IMR-90 (cell line): ENCODE results near the gene RHBDF2. TPM values are rescaled to one million over a fixed set of nuclear protein-coding genes. Genes with fewer than 3 reads are reported as not detected.
A peak's percentile ranks its signal among the peaks of the same experiment; 100 is the strongest.

Source experiments
- ATAC-seq: fragments of 200-7000 bp; cut with Tn5 transposase; 2 replicates; pipeline ENCODE4 v1.9.1; 2020; ENCODE audit warnings: low read depth, mild to moderate bottlenecking, moderate library complexity
- BruUV-seq: library from RNA; stranded (reverse); fragments of 400-500 nt; replicated peaks from 2 replicates; lab custom pipeline; 2021; lab: Mats Ljungman, UMichigan
- CTCF ChIA-PET: fragments of 300-600 bp; formaldehyde crosslinking; extraction: SDS; loops from one replicate; lab custom pipeline; 2021; ENCODE audit warnings: antibody characterized with exemption; lab: Yijun Ruan, JAX
- POLR2A ChIA-PET: fragments of 300-600 bp; sonication (Branson Sonifier 250); formaldehyde crosslinking; loops from one replicate; lab custom pipeline; 2022; ENCODE audit warnings: antibody characterized with exemption; ENCODE audit not compliant: unreplicated experiment; lab: Charles Lee
- DNase-seq: peaks from one replicate; pipeline ENCODE4 v3.0.0; 2013
- H2AFZ ChIP-seq: replicated peaks from 2 replicates; pipeline ENCODE3; 2013; ENCODE audit warnings: low read length, mild to moderate bottlenecking; ENCODE audit not compliant: poor library complexity
- H2AK5ac ChIP-seq: 2 replicates; pipeline ENCODE4 v1.6.1; 2013; ENCODE audit warnings: low read depth, low read length, inconsistent platforms
- H2AK9ac ChIP-seq: replicated peaks from 2 replicates; pipeline ENCODE3; 2013; ENCODE audit warnings: mild to moderate bottlenecking, low read depth, low read length, moderate library complexity; ENCODE audit not compliant: poor library complexity
- H2BK120ac ChIP-seq: 2 replicates; pipeline ENCODE4 v1.6.1; 2013; ENCODE audit warnings: low read depth, low read length, inconsistent platforms
- H2BK15ac ChIP-seq: 3 replicates; pipeline ENCODE4 v1.6.1; 2013; ENCODE audit warnings: low read depth, low read length, inconsistent platforms
- H2BK20ac ChIP-seq: 2 replicates; pipeline ENCODE4 v1.6.1; 2013; ENCODE audit warnings: low read depth, mild to moderate bottlenecking, inconsistent platforms, low read length, moderate library complexity
- H2BK5ac ChIP-seq: 2 replicates; pipeline ENCODE4 v1.6.1; 2013; ENCODE audit warnings: mild to moderate bottlenecking, low read depth, low read length, inconsistent platforms; ENCODE audit not compliant: poor library complexity, severe bottlenecking
- H3K14ac ChIP-seq: replicated peaks from 2 replicates; pipeline ENCODE4 v1.6.1; 2013; ENCODE audit warnings: low read depth, low read length, inconsistent platforms
- H3K18ac ChIP-seq: 2 replicates; pipeline ENCODE4 v1.6.1; 2013; ENCODE audit warnings: low read depth, low read length, control low read depth
- H3K23ac ChIP-seq: 2 replicates; pipeline ENCODE4 v1.6.1; 2013; ENCODE audit warnings: low read depth, low read length, inconsistent platforms
- H3K27ac ChIP-seq: 2 replicates; pipeline ENCODE4 v1.5.1; 2013; ENCODE audit warnings: mild to moderate bottlenecking, control low read depth, low read length; ENCODE audit not compliant: insufficient read depth
- H3K27me3 ChIP-seq: 2 replicates; pipeline ENCODE4 v1.6.1; 2013; ENCODE audit warnings: low read length; ENCODE audit not compliant: control insufficient read depth, insufficient read depth
- H3K36me3 ChIP-seq: 2 replicates; pipeline ENCODE4 v1.6.1; 2013; ENCODE audit warnings: low read length, mixed read lengths; ENCODE audit not compliant: control insufficient read depth, insufficient read depth
- H3K4ac ChIP-seq: 2 replicates; pipeline ENCODE4 v1.6.1; 2013; ENCODE audit warnings: low read depth, low read length, inconsistent platforms
- H3K4me1 ChIP-seq: 2 replicates; pipeline ENCODE4 v1.6.1; 2013; ENCODE audit warnings: low read length, mixed read lengths; ENCODE audit not compliant: control insufficient read depth, insufficient read depth
- H3K4me2 ChIP-seq: 2 replicates; pipeline ENCODE4 v1.6.1; 2013; ENCODE audit warnings: low read depth, mild to moderate bottlenecking, control low read depth, low read length, moderate library complexity
- H3K4me3 ChIP-seq: 2 replicates; pipeline ENCODE4 v1.5.1; 2013; ENCODE audit warnings: low read depth, mild to moderate bottlenecking, control low read depth, low read length, moderate library complexity; ENCODE audit not compliant: insufficient read depth
- H3K56ac ChIP-seq: 2 replicates; pipeline ENCODE4 v1.6.1; 2013; ENCODE audit warnings: low read length, inconsistent platforms; ENCODE audit not compliant: insufficient read depth; ENCODE audit errors: extremely low read depth
- H3K79me1 ChIP-seq, 2 experiments: 2 replicates each; pipeline ENCODE4 v1.6.1; 2013; ENCODE audit warnings: low read length in 2 of 2, inconsistent platforms in 1 of 2, low read depth in 1 of 2
- H3K9ac ChIP-seq: 2 replicates; pipeline ENCODE4 v1.6.1; 2013; ENCODE audit warnings: low read depth, low read length, control low read depth
- H3K9me1 ChIP-seq: 2 replicates; pipeline ENCODE4 v1.6.1; 2013; ENCODE audit warnings: low read length, inconsistent platforms; ENCODE audit not compliant: insufficient read depth
- H3K9me3 ChIP-seq: 2 replicates; pipeline ENCODE4 v1.6.1; 2013; ENCODE audit warnings: low read length; ENCODE audit not compliant: control insufficient read depth, insufficient read depth
- H4K20me1 ChIP-seq: 2 replicates; pipeline ENCODE4 v1.6.1; 2013; ENCODE audit warnings: low read length, inconsistent platforms; ENCODE audit not compliant: insufficient read depth
- H4K5ac ChIP-seq: 2 replicates; pipeline ENCODE4 v1.6.1; 2013; ENCODE audit warnings: mild to moderate bottlenecking, low read depth, low read length, control low read depth
- H4K8ac ChIP-seq, 2 experiments: 2 replicates each; pipeline ENCODE4 v1.6.1; 2013; ENCODE audit warnings: low read depth in 2 of 2, low read length in 2 of 2, control low read depth in 1 of 2, inconsistent platforms in 1 of 2
- H4K91ac ChIP-seq: 2 replicates; pipeline ENCODE4 v1.6.1; 2013; ENCODE audit warnings: low read depth, low read length, inconsistent platforms; ENCODE audit not compliant: insufficient read depth
- BHLHE40 ChIP-seq: fragments of 150-350 bp; IDR thresholded peaks from 2 replicates; pipeline ENCODE4 v1.6.1; 2016; ENCODE audit warnings: mild to moderate bottlenecking, low read depth, low read length
- CEBPB ChIP-seq: IDR thresholded peaks from 2 replicates; pipeline ENCODE4 v1.6.1; 2012; ENCODE audit warnings: low read depth, low read length, improper control_type of control experiment
- CHD1 ChIP-seq: IDR thresholded peaks from 2 replicates; pipeline ENCODE4 v1.6.1; 2012; ENCODE audit warnings: low read depth, low read length, improper control_type of control experiment
- FOS ChIP-seq: fragments of 150-350 bp; IDR thresholded peaks from 2 replicates; pipeline ENCODE4 v1.6.1; 2016; ENCODE audit warnings: low read depth, low read length
- MAFK ChIP-seq: IDR thresholded peaks from 2 replicates; pipeline ENCODE4 v1.6.1; 2012; ENCODE audit warnings: low read depth, low read length, improper control_type of control experiment
- MAZ ChIP-seq: IDR thresholded peaks from 2 replicates; pipeline ENCODE4 v1.6.1; 2012; ENCODE audit warnings: low read depth, mild to moderate bottlenecking, low read length, improper control_type of control experiment, moderate library complexity, borderline replicate concordance
- MXI1 ChIP-seq: IDR thresholded peaks from 2 replicates; pipeline ENCODE4 v1.6.1; 2012; ENCODE audit warnings: low read depth, mild to moderate bottlenecking, low read length, moderate library complexity, borderline replicate concordance
- RCOR1 ChIP-seq: IDR thresholded peaks from 2 replicates; pipeline ENCODE4 v1.6.1; 2012; ENCODE audit warnings: mild to moderate bottlenecking, low read length, improper control_type of control experiment; ENCODE audit not compliant: insufficient replicate concordance
- SMC3 ChIP-seq: fragments of 150-350 bp; IDR thresholded peaks from 2 replicates; pipeline ENCODE4 v1.6.1; 2016; ENCODE audit warnings: low read depth, mild to moderate bottlenecking, antibody characterized with exemption, low read length, moderate library complexity
- USF2 ChIP-seq: fragments of 150-350 bp; IDR thresholded peaks from 2 replicates; pipeline ENCODE4 v1.6.1; 2017; ENCODE audit warnings: mild to moderate bottlenecking, antibody characterized with exemption, low read length, low read depth
- WGBS, 2 experiments: methylation state at CpG; one replicate each; pipeline versions ENCODE4 v1.1.5 to v1.1.7; 2013; ENCODE audit warnings: missing lambda C conversion rate in 2 of 2; ENCODE audit not compliant: insufficient read length in 1 of 2; ENCODE audit errors: extremely low coverage in 2 of 2; 5-methylcytosine and 5-hydroxymethylcytosine counted together
- dilution Hi-C: fragments of 300-500 bp; cut with HindIII; formaldehyde crosslinking; loops from one replicate; pipeline ENCODE4 v1.14.3; 2018; ENCODE audit warnings: low sequenced_read_pairs; ENCODE audit not compliant: unreplicated experiment
- in situ Hi-C: fragments of 300-500 bp; cut with MboI; formaldehyde crosslinking; loops from 3 replicates; pipeline ENCODE4 v1.14.3; 2019; ENCODE audit warnings: low sequenced_read_pairs, inconsistent platforms, mixed read lengths
- intact Hi-C: fragments of 100-400 bp; cut with micrococcal nuclease; formaldehyde crosslinking; loops from 2 replicates; pipeline ENCODE4 v1.10.0; 2022
- polyA plus RNA-seq, 3 experiments: library from polyadenylated mRNA; depleted of rRNA; stranded (reverse); fragments of >200 nt; gene quantifications; 2 replicates each; pipeline ENCODE4 v1.2.3, GENCODE V29; 2012; ENCODE audit warnings: low replicate concordance in 1 of 3
- total RNA-seq: library from RNA; depleted of rRNA; stranded (reverse); fragments of >200 nt; gene quantifications from 2 replicates; pipeline ENCODE4 v1.2.3, GENCODE V29; 2012
- TF ChIP-seq, protein P1 (sequence below): fragments of 150-350 bp; IDR thresholded peaks from 2 replicates; pipeline ENCODE4 v1.6.1; 2016; ENCODE audit warnings: low read depth, mild to moderate bottlenecking, low read length, moderate library complexity, borderline replicate concordance

The RHBDF2 gene
- total and polyA plus RNA-seq, 2 of the 4 experiments (the other 2 are of a cell fraction), result 1.3 to 8.3 TPM

GRCh38 chr17:76492989-76493501 lies 8.2 kb downstream of the RHBDF2 start:
- peak overlapping the region; percentile 86 for H4K91ac ChIP-seq
- 0 out of 3 replicates have a peak overlapping the region, but pooled peaks have one; percentile 61 for H2BK15ac ChIP-seq
- DNase-seq (peak; percentile 93), ATAC-seq (peak; percentile 81)
- in situ Hi-C loops (no loop called here), dilution Hi-C loops (no loop called here), intact Hi-C loops (no loop called here)
- H2AK5ac ChIP-seq, result peak overlapping the region; percentile 87
- H2AFZ ChIP-seq, result peak overlapping the region; percentile 87
- peak overlapping the region; percentile 75 for H3K4ac ChIP-seq
- no peak overlapping the region for H3K56ac ChIP-seq
- POLR2A ChIA-PET, result no interaction called here
- peaks cover 7% of the 10 kb centered on the region for H3K9me1 ChIP-seq
- peaks cover 0 to 14% of the 10 kb centered on the region in 2 experiments; a peak in 3 of 4 replicates for H3K79me1 ChIP-seq
- H3K27me3 ChIP-seq, result no peaks in the 10 kb centered on the region
- H3K27ac ChIP-seq, result peak overlapping the region; percentile 70
- peak overlapping the region; percentile 91 for H3K14ac ChIP-seq
- no peaks in the 10 kb centered on the region for H4K20me1 ChIP-seq
- peak overlapping the region; percentile 74; the same call in 1 of the 2 replicates for H3K23ac ChIP-seq
- peak overlapping the region; percentile 62 for H3K9ac ChIP-seq
- H2BK20ac ChIP-seq, result peak overlapping the region; percentile 20; the same call in 1 of the 2 replicates
- TF ChIP-seq CEBPB (peak; percentile 62; the same call in 1 of the 2 replicates), MXI1 (no peak), MAZ (peak; percentile 65), RCOR1 (no peak), USF2 (peak; percentile 38; the same call in 1 of the 2 replicates), SMC3 (no peak), MAFK (peak; percentile 52; the same call in 1 of the 2 replicates), BHLHE40 (peak; percentile 18; the same call in 1 of the 2 replicates), CHD1 (no peak), FOS (peak; percentile 62)
- TF ChIP-seq, protein P1, sequence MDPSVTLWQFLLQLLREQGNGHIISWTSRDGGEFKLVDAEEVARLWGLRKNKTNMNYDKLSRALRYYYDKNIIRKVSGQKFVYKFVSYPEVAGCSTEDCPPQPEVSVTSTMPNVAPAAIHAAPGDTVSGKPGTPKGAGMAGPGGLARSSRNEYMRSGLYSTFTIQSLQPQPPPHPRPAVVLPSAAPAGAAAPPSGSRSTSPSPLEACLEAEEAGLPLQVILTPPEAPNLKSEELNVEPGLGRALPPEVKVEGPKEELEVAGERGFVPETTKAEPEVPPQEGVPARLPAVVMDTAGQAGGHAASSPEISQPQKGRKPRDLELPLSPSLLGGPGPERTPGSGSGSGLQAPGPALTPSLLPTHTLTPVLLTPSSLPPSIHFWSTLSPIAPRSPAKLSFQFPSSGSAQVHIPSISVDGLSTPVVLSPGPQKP, result no peak
- peak overlapping the region; percentile 90 for H2AK9ac ChIP-seq
- WGBS, 2 experiments, result no CpG with 5 or more reads among the region's 15 CpGs
- no TSS peak for BruUV-seq
- peak overlapping the region; percentile 74 to 93; a peak in 3 of 4 replicates for H4K8ac ChIP-seq
- H3K4me1 ChIP-seq, result peaks cover 22% of the 10 kb centered on the region
- H3K4me2 ChIP-seq, result peak overlapping the region; percentile 26
- CTCF ChIA-PET, result interaction anchor here (0.6 to 1.0 kb wide), 2 partner anchors 30 to 123 kb away, joined by 3 to 5 read pairs; no protein-coding TSS in a partner anchor
- peak overlapping the region; percentile 79; the same call in 1 of the 2 replicates for H2BK120ac ChIP-seq
- H4K5ac ChIP-seq, result peak overlapping the region; percentile 70
- no peaks in the 10 kb centered on the region for H3K9me3 ChIP-seq
- H2BK5ac ChIP-seq, result peak overlapping the region; percentile 78
- no peaks in the 10 kb centered on the region for H3K36me3 ChIP-seq
- H3K4me3 ChIP-seq, result no peak overlapping the region
- H3K18ac ChIP-seq, result peak overlapping the region; percentile 35
